GM12878 (cell line): ENCODE measurements around the gene FHL1. TPM values are rescaled to one million over a fixed set of nuclear protein-coding genes. Genes with fewer than 3 reads are reported as not detected.

Source experiments
- ATAC-seq: fragments of 200-7000 bp; cut with Tn5 transposase; 3 replicates; pipeline ENCODE4 v1.9.1; 2020; ENCODE audit warnings: mild to moderate bottlenecking, moderate library complexity
- BruUV-seq: library from RNA; stranded (reverse); fragments of 400-500 nt; replicated peaks from 2 replicates; lab custom pipeline; 2021; lab: Mats Ljungman, UMichigan
- CTCF ChIA-PET: fragments of 300-600 bp; sonication (Branson Sonifier 250); formaldehyde crosslinking; extraction: SDS; loops from one replicate; lab custom pipeline; 2021; ENCODE audit warnings: inconsistent platforms; lab: Yijun Ruan, JAX
- POLR2A ChIA-PET: fragments of 350-600 bp; formaldehyde crosslinking; extraction: SDS; loops from one replicate; lab custom pipeline; 2021; ENCODE audit warnings: inconsistent platforms; lab: Charles Lee
- RAD21 ChIA-PET: fragments of 300-600 bp; sonication (Branson Sonifier 250); formaldehyde crosslinking; loops from one replicate; lab custom pipeline; 2023; ENCODE audit warnings: antibody characterized with exemption; ENCODE audit not compliant: unreplicated experiment; lab: Charles Lee
- SMC1A ChIA-PET: fragments of 300-600 bp; sonication (Branson Sonifier 250); formaldehyde crosslinking; loops from one replicate; lab custom pipeline; 2023; ENCODE audit not compliant: unreplicated experiment, uncharacterized antibody; lab: Charles Lee
- DNase-seq: peaks from one replicate; pipeline ENCODE4 v3.0.0-alpha.2; 2011; ENCODE audit warnings: low read depth, low spot score
- FAIRE-seq: peaks from 3 replicates; lab custom pipeline; 2011; peaks lifted over from hg19 to GRCh38; lab: Jason Lieb, UNC
- H2AFZ ChIP-seq: 2 replicates; pipeline ENCODE4 v1.6.0; 2011; ENCODE audit warnings: low read depth, low read length, control low read depth; ENCODE audit not compliant: control insufficient read depth
- H3K27ac ChIP-seq: 2 replicates; pipeline ENCODE4 v1.5.1; 2011; ENCODE audit warnings: control low read depth; ENCODE audit not compliant: control insufficient read depth, insufficient read depth
- H3K27me3 ChIP-seq, 2 experiments: replicated peaks in 1 of 2; 2 replicates each; pipeline versions ENCODE4 v1.6.0 to v1.6.1; 2011; ENCODE audit warnings: low read length in 1 of 2; ENCODE audit not compliant: control insufficient read depth in 2 of 2, insufficient read depth in 2 of 2
- H3K36me3 ChIP-seq, 2 experiments: 2 replicates each; pipeline ENCODE4 v1.5.1; 2011; ENCODE audit warnings: low read length in 1 of 2; ENCODE audit not compliant: control insufficient read depth in 2 of 2, insufficient read depth in 2 of 2
- H3K4me1 ChIP-seq: 2 replicates; pipeline ENCODE4 v1.6.1; 2011; ENCODE audit warnings: mild to moderate bottlenecking, low read length, moderate library complexity, mixed read lengths; ENCODE audit not compliant: control insufficient read depth, insufficient read depth
- H3K4me2 ChIP-seq: 2 replicates; pipeline ENCODE4 v1.6.0; 2011; ENCODE audit warnings: control low read depth; ENCODE audit not compliant: control insufficient read depth, insufficient read depth
- H3K4me3 ChIP-seq: fragments of 200-600 bp; sonication (generic); 2 replicates; pipeline ENCODE4 v1.5.1; 2016
- H3K79me2 ChIP-seq: 2 replicates; pipeline ENCODE4 v1.6.0; 2011; ENCODE audit warnings: low read length; ENCODE audit not compliant: control insufficient read depth, insufficient read depth
- H3K9ac ChIP-seq: 2 replicates; pipeline ENCODE4 v1.8.0; 2011; ENCODE audit warnings: low read length, control low read depth, mixed read lengths; ENCODE audit not compliant: control insufficient read depth, insufficient read depth
- H3K9me3 ChIP-seq: replicated peaks from 3 replicates; pipeline ENCODE4 v1.5.1; 2011; ENCODE audit warnings: mild to moderate bottlenecking, low read length; ENCODE audit not compliant: control insufficient read depth, insufficient read depth
- H4K20me1 ChIP-seq: 2 replicates; pipeline ENCODE4 v1.6.0; 2011; ENCODE audit not compliant: control insufficient read depth, insufficient read depth
- ASH2L ChIP-seq: fragments of 300-600, 200-600 bp; sonication (generic); IDR thresholded peaks from 2 replicates; pipeline ENCODE4 v1.6.1; 2017; ENCODE audit warnings: low read depth, mild to moderate bottlenecking, borderline replicate concordance
- BACH1 ChIP-seq: fragments of 450-650 bp; IDR thresholded peaks from 2 replicates; pipeline ENCODE4 v1.6.1; 2017; ENCODE audit warnings: mild to moderate bottlenecking, borderline replicate concordance
- CBX3 ChIP-seq: fragments of 200-600 bp; sonication (generic); IDR thresholded peaks from 2 replicates; pipeline ENCODE4 v1.6.1; 2016; ENCODE audit warnings: low read depth, borderline replicate concordance
- HCFC1 ChIP-seq: fragments of 150-350 bp; IDR thresholded peaks from 2 replicates; pipeline ENCODE4 v1.6.1; 2014; ENCODE audit warnings: low read length
- KAT2A ChIP-seq: conservative IDR thresholded peaks from 2 replicates; pipeline ENCODE4 v1.6.1; 2011; ENCODE audit warnings: low read depth, low read length; ENCODE audit not compliant: control insufficient read depth
- LARP7 ChIP-seq: fragments of 450-650 bp; IDR thresholded peaks from 2 replicates; pipeline ENCODE4 v1.6.1; 2017; ENCODE audit warnings: mild to moderate bottlenecking
- MEF2A ChIP-seq: IDR thresholded peaks from 2 replicates; pipeline ENCODE4 v1.6.1; 2011; ENCODE audit warnings: low read depth, mild to moderate bottlenecking, low read length, moderate library complexity; ENCODE audit not compliant: insufficient read depth
- NBN ChIP-seq: fragments of 450-650 bp; IDR thresholded peaks from 2 replicates; pipeline ENCODE4 v1.6.1; 2016
- RFX5 ChIP-seq: IDR thresholded peaks from 2 replicates; pipeline ENCODE4 v1.6.1; 2011; ENCODE audit warnings: low read depth, low read length, improper control_type of control experiment
- TCF3 ChIP-seq: IDR thresholded peaks from 2 replicates; pipeline ENCODE4 v1.6.1; 2012; ENCODE audit warnings: low read depth, mild to moderate bottlenecking, low read length, borderline replicate concordance; ENCODE audit not compliant: insufficient read depth
- ZNF622 ChIP-seq: fragments of 450-650 bp; IDR thresholded peaks from 2 replicates; pipeline ENCODE4 v1.6.1; 2017; ENCODE audit warnings: mild to moderate bottlenecking, inconsistent platforms
- ZZZ3 ChIP-seq: IDR thresholded peaks from 2 replicates; pipeline ENCODE4 v1.6.1; 2011; ENCODE audit warnings: low read depth; ENCODE audit not compliant: control insufficient read depth, insufficient read length
- WGBS: methylation state at CpG from one replicate; pipeline ENCODE4 v1.1.6; 2016; ENCODE audit warnings: low lambda C conversion rate; ENCODE audit not compliant: insufficient replicate concordance, insufficient coverage; ENCODE audit errors: missing lambda C conversion rate; 5-methylcytosine and 5-hydroxymethylcytosine counted together
- in situ Hi-C: fragments of 300-500 bp; cut with MboI; formaldehyde crosslinking; loops from 9 replicates; pipeline ENCODE4 v1.14.3; 2018; ENCODE audit warnings: mixed read lengths
- intact Hi-C: fragments of 100-400 bp; cut with micrococcal nuclease; formaldehyde crosslinking; loops from one replicate; pipeline ENCODE4 v1.14.2; 2022; ENCODE audit not compliant: unreplicated experiment
- polyA plus RNA-seq, 11 experiments: library from polyadenylated mRNA; depleted of rRNA in 4 of 11; unstranded in 6 of 11; stranded (reverse) in 5 of 11; fragments of >200 nt; fragmentation: Nextera tagmentation in 4 of 11; fragmentation: Illumina TruSeq in 1 of 11; extraction: Ambion mirVana in 4 of 11; extraction: Trizol in 1 of 11; gene quantifications; 1 replicate in 1 of 11; 2 replicates in 10 of 11; pipeline versions ENCODE4 v1.2.1 to v1.2.3, GENCODE V29; 2011 to 2016; ENCODE audit warnings: inconsistent platforms in 2 of 11, missing spikeins in 2 of 11, low read depth in 1 of 11
- total RNA-seq, 4 experiments: library from RNA; depleted of rRNA in 3 of 4; stranded (reverse); fragments of >200 nt in 3 of 4; fragmentation: Illumina TruSeq in 1 of 4; extraction: Trizol in 1 of 4; gene quantifications; 2 replicates each; pipeline versions ENCODE4 v1.2.1 to v1.2.3, GENCODE V29; 2013 to 2021
- TF ChIP-seq, protein P1 (sequence below): fragments of 450-650 bp; formaldehyde crosslinking; IDR thresholded peaks from 2 replicates; pipeline ENCODE4 v1.5.0; 2022; ENCODE audit warnings: mild to moderate bottlenecking, missing genetic modification characterization

FHL1 gene
- total and polyA plus RNA-seq, 10 of the 15 experiments (the other 5 are each of a cell fraction or from before 2014, with no cell fraction given), result 0.13 to 0.59 (median 0.34) TPM; not detected in 1

DNA sequence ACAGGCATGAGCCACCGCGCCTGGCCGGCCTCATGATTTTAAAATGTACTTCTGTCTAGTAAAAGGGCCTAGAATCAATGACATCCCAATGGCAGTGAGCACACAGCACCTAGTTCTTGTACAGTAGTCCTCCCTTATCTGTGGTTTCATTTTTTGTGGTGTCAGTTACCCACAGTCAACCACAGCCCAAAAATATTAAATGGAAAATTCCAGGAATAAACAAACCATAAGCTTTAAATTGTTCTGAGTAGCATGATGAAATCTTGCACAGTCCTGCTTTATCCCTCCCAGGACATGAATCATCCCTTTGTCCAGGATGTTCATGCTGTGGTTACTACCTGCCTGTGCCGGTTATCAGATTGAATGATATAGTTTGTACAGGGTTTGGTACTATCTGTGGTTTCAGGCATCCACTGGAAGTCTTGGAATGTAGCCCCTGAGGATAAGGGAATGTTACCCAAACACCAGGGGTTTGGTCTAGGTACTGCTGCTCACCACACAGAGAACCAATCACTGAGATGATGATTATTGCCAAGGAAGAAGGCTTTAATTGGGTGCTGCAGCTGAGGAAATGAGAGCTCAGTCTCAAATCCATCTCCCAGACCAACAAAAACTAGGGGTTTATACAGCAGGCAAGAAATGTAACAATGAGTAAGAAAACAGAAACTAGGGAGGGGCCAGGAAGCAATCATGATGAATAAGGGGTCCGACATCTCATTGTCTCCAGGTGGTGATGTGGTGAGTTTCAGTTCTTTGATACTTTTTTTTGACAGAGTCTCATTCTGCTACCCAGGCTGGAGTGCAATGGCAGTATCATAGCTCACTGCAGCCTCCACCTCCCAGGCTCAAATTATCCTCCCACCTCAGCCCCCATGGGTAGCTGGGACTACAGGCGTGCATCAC lies 16.2 kb upstream of the FHL1 start:
- 44% methylated on average over 6 of the region's 6 CpGs for WGBS
- Histone ChIP-seq H3K9me3 (no peaks in the 10 kb centered on the region), H3K27ac (no peak overlapping the region), H3K9ac (no peak overlapping the region), H2AFZ (no peak overlapping the region), H3K4me1 (no peaks in the 10 kb centered on the region), H3K4me2 (no peak overlapping the region), H3K36me3 (no peaks in the 10 kb centered on the region), H3K27me3 (no peaks in the 10 kb centered on the region), H3K4me3 (no peak overlapping the region), H4K20me1 (no peaks in the 10 kb centered on the region), H3K79me2 (no peaks in the 10 kb centered on the region)
- intact Hi-C loops (no loop called here), in situ Hi-C loops (no loop called here)
- RAD21 ChIA-PET, result no interaction called here
- FAIRE-seq, result no peak
- ATAC-seq, result no peak
- no peak for TF ChIP-seq LARP7
- TF ChIP-seq HCFC1, result no peak
- TF ChIP-seq TCF3, result no peak
- no peak for TF ChIP-seq ASH2L
- TF ChIP-seq MEF2A, result no peak
- TF ChIP-seq ZZZ3, result no peak
- TF ChIP-seq NBN, result no peak
- TF ChIP-seq CBX3, result no peak
- TF ChIP-seq, protein P1, sequence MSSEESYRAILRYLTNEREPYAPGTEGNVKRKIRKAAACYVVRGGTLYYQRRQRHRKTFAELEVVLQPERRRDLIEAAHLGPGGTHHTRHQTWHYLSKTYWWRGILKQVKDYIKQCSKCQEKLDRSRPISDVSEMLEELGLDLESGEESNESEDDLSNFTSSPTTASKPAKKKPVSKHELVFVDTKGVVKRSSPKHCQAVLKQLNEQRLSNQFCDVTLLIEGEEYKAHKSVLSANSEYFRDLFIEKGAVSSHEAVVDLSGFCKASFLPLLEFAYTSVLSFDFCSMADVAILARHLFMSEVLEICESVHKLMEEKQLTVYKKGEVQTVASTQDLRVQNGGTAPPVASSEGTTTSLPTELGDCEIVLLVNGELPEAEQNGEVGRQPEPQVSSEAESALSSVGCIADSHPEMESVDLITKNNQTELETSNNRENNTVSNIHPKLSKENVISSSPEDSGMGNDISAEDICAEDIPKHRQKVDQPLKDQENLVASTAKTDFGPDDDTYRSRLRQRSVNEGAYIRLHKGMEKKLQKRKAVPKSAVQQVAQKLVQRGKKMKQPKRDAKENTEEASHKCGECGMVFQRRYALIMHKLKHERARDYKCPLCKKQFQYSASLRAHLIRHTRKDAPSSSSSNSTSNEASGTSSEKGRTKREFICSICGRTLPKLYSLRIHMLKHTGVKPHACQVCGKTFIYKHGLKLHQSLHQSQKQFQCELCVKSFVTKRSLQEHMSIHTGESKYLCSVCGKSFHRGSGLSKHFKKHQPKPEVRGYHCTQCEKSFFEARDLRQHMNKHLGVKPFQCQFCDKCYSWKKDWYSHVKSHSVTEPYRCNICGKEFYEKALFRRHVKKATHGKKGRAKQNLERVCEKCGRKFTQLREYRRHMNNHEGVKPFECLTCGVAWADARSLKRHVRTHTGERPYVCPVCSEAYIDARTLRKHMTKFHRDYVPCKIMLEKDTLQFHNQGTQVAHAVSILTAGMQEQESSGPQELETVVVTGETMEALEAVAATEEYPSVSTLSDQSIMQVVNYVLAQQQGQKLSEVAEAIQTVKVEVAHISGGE (CRISPR knock-in tag), result no peak
- TF ChIP-seq RFX5, result no peak
- no peak for TF ChIP-seq KAT2A
- no peak for TF ChIP-seq BACH1
- no peak for TF ChIP-seq ZNF622
- POLR2A ChIA-PET, result no interaction called here
- no peak for DNase-seq
- SMC1A ChIA-PET, result no interaction called here
- CTCF ChIA-PET, result no interaction called here
- BruUV-seq, result no TSS peak
